NOMO-1 treated with DMSO at 0.1 percent for 48 hours (cell line): Measurements from ENCODE around the gene FOXN1.
A peak's percentile ranks its signal among the peaks of the same experiment; 100 is the strongest.
"Not testable (repeated sequence)": the region's sequence is repeated elsewhere in the genome, so short reads cannot be mapped to it uniquely, and the experiment has no call there.

Experiments used
- DNase-seq: peaks from one replicate; lab custom pipeline; 2025; ENCODE audit not compliant: unreplicated experiment; lab: John Stamatoyannopoulos, UW

FOXN1 gene

GRCh38 chr17:28572259-28573039 lies 66.3 kb downstream of the FOXN1 start:
- DNase-seq: no peak

- no peak for DNase-seq
Measured at GRCh38 chr17:28573040-28573380, 66.9 kb downstream of the FOXN1 start.

DNA sequence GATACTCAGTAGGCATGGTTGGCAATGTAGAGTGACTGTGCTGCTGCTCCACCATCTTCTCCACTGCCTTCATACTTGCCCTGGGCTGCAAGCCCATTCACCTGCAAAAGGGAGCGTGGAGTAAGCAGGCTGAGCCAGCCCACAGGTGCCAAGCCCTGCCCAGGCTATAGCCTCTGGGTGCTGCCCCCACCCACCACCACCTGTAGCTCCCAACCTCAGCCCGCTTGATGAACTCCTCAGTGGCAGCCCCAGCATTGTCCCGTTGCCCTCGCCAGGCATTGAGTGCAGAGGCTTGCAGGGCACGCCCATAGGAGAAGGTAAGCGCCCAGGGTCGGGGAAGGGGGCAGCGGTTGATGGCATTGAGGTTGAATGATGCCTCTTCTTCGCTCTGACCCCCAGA lies 67.4 kb downstream of the FOXN1 start:
- DNase-seq: no peak

GRCh38 chr17:28573966-28574480 lies 67.9 kb downstream of the FOXN1 start:
- no peak for DNase-seq

DNA sequence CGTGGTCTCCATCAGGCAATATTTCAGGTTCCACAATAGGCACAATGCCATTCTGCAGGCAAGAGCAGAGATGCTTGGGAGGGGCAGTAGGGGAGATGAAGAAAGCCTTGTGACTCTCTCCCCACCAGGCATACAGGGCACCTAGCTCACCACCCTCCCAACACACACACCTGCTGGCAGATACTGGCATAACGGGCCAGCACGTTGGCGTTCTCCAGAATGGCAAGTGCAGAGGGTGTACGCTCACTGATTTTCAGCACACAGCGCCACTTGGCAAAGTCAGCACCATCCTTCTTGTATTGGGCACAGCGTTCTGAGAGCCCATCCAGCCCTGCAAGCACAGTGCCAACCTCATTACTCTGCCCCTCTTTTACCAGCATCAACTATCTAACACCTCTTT lies 68.4 kb downstream of the FOXN1 start:
- DNase-seq: no peak

- DNase-seq: no peak
Measured at GRCh38 chr17:28575126-28575795, 69.1 kb downstream of the FOXN1 start.

- DNase-seq: not testable (repeated sequence)
Measured at GRCh38 chr17:28576016-28576415, 69.9 kb downstream of the FOXN1 start.

DNA sequence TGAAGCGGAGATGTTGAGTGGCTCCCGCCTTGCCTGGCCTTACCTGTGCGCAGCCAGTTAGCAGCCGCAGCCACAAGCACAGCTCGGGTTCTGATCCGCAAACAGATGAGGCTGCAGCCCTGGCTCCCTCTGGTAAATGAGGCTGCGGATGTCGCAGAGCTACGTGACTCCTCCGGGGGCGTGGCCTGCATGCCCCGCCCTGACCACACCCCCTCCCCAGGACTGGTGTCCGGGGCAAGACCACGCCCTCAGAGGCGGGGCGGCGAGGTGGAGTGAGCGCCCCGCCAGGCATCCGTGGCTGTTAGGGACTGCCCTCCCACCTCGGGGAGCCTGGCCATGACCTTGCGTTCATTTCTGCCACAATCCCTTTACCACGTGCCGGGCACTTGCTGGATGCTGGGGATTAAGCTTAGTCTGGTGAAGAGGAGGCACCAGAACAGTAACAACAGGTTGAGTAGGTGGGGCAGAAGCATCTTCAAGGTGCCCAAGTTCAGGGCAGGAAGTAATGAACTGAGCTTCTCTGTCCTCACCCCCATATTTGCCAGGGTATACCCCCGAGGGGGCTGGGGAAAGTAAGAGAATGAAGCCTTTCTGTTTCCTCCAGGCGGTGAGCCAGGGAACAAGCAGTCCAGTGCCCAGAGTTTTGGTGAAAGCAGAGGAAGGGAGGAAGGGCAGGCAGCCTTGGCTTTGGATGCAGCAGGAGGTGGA lies 70.8 kb downstream of the FOXN1 start, which contains the start of gene ALDOC:
Gene ALDOC, minus strand, starts transcription at position 138 of the 708 bp plus-strand sequence. CDS start 1,363 bp downstream, outside the sequence.
- DNase-seq: peak; percentile 93

- no peak for DNase-seq
Measured at GRCh38 chr17:28577466-28577824, 71.3 kb downstream of the FOXN1 start.

DNA sequence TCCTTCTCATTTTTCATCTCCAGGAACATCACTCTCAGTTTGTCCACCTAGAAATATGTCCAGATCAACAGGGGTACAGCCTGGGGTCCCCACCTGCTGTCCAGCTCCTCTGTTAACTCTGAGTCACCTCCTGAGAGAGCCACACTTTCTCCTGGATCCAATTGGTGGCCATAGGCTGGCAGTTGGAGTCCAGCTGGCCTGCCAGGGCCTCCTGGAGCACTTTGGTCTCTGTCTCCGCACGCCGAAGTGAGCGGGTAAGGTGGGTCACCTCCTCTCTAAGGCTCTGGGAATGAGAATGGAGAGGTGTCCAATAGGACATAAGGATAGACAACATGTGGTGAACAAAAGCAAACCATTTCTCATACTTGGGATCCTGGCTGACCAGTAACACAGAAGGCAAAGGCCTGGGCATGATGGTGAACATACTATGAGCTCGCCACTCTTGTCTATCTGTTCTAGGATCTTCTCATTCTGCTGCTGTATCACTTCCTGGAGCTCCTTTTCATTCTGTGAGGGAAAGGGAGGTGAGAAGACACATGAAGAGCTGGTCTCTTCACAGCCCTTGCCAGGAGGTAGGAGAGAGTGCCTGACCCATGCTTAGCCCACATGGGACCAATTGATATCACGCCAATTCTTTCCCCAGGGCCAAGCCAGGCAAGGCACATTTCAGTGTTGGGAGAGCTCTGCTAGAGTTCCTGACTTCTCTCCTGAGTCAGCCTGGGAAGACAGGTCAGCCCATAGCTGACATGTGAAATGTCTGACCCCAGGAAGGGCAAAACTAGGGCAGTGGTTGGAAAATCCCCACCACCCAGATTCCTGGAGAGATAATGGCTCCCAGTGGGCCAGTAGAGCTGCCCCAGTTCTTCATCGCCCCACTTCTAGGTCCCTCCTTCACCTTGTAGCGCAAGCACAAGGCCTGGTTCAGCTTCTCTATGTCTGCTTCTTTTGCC lies 72.4 kb downstream of the FOXN1 start:
- no peak for DNase-seq

DNA sequence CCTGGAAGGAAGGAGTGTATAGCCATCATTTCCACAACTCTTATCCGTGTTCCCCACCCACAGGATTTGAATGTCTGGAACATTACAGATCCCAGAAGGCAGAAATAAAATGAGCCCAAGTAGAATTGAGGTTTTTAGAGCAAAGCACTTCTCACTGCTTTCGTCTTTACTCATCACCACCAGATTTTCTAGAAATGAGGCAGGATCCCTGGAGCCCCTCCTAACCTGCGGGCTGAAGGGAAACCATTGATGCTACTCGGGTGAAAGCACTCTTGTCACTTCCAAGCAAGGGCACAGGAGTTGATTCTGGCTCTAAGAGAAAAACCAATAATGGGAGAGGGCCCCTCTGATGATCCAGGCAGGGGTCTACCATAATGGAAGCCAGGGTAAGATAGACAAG lies 73.4 kb downstream of the FOXN1 start:
- no peak for DNase-seq

DNA sequence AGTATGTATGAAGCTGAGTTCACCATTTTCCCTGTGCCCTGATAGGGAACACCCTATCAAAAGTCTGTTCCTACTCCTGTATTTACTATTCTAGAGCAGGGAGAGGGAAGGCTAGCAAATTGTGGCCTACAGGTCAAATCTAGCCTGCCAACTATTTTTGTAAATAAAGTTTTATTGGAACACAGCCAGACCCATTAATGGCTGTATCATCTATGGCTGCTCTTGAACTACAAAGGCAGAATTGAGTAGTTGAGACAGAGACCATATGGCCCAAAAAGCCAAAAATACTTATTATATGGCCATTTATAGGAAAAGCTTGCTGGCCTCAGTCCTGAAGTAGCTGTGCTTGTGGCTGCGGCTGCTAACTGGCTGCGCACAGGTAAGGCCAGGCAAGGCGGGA lies 74.8 kb downstream of the FOXN1 start:
- DNase-seq: no peak

- no peak for DNase-seq
Measured at GRCh38 chr17:28582513-28582912, 76.4 kb downstream of the FOXN1 start.

DNA sequence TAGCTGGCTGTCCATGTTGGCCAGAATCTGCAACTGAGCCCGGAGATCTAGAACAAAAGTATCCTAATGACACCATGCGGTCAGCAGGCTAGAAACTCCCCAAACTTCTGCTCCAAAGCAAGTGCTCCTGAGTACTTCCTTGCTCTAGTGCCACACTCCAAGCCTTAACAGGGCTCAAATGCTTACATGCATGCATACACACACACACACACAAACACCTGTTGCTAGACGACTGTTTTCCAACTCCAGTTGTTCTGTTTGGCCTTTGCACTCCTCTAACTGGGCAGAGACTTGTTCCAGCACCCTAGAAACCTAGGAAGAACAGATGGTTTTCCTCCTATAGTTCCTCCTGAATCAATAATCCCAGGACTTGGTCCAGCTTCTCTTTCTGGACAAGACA lies 78.3 kb downstream of the FOXN1 start:
- DNase-seq: no peak

DNA sequence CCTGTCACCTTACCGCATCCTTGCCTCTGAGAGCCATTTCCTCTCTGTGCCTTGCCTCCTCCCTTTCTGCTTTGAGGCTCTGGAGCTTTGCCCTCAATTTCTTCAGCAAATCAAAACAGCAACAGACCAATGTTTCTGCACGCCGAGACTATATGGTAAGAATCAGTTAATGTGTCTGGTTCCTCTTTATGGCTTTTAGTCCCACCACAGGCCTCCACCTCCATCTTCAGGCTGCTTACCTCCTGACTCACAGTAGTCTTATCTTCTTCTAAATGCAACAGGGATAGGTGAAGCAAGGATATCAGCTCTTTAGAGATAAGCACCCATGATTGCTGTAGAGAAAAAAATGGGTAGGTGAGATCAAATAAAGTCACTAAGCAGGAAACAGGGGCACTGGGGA lies 79.7 kb downstream of the FOXN1 start:
- no peak for DNase-seq
